ENCODE results near the gene RERE.

RERE gene

DNA sequence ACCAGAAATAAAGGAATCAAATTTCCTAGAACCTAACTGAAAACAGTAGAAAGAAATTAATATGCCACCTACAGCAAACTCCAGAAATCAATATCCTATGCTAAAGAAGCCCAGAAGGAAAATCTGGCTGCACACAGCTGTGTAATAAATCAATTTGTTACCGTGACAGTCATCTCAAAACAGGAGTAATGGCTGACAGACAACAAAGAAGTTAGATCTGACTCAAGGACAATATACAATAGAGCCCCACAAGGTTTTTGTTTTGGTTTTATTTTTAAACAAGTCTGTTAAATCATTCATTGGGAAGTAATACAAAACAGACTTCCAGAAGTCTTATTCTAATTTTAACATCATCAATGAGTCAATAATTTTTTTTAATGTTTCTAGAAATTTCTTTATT lies 168.4 kb downstream of the RERE start:
- Histone ChIP-seq H3K4me2 (ENCODE audit: insufficient read depth, low read length) (no peak overlapping the region), H2AFZ (ENCODE audit: low read depth, low read length) (no peak overlapping the region), H3K27me3 (ENCODE audit: insufficient read depth, low read length, poor library complexity) (no peaks in the 10 kb centered on the region), H4K20me1 (ENCODE audit: insufficient read depth, low read length) (peaks cover 13% of the 10 kb centered on the region; the same call in 1 of the 2 replicates), H3K4me1 (ENCODE audit: insufficient read depth, low read length) (peaks cover 10% of the 10 kb centered on the region), H3K79me2 (ENCODE audit: insufficient read depth, low read length) (no peaks in the 10 kb centered on the region), H3K9me3 (ENCODE audit: insufficient read depth, low read length, severe bottlenecking) (no peaks in the 10 kb centered on the region), H3K9ac (ENCODE audit: low read depth, low read length) (no peak overlapping the region), H3K27ac (ENCODE audit: low read length) (no peak overlapping the region), H3K36me3 (ENCODE audit: insufficient read depth, low read length) (peaks cover 6% of the 10 kb centered on the region; the same call in 1 of the 2 replicates), H3K4me3 (ENCODE audit: low read depth in 1 of 2, low read length in 2 of 2) (no peak overlapping the region)
- ATAC-seq (ENCODE audit: insufficient read depth, low read depth), result no peak
- TF ChIP-seq EZH2 (IDR thresholded peaks at IDR 0.05; ENCODE audit: borderline replicate concordance, low read depth, low read length, severe bottlenecking), result no peak
- TF ChIP-seq CTCF (IDR thresholded peaks at IDR 0.05; ENCODE audit: borderline replicate concordance, extremely low read depth, low read length, poor library complexity, severe bottlenecking), result no peak
- DNase-seq, result no peak

DNA sequence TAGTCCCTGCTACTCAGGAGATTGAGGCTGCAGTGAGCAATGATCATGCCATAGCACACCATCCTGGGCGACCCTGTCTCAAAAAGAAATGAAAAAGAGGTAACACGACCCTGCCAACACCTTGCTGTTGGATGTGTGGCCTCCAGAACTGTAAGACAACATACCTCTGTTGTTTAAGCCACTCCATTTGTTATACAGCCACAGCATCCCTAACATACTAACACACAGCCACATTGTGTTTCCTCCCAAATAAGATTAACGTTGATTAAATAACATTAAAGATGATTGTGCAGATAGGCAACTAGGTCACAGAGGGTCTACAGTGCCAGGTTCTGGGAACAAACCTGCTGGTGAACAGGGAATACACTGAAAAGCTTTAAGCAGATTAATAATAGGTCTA lies 170.4 kb downstream of the RERE start:
- Histone ChIP-seq H3K27ac (ENCODE audit: low read length) (no peak overlapping the region), H3K9ac (ENCODE audit: low read depth, low read length) (no peak overlapping the region), H3K9me3 (ENCODE audit: insufficient read depth, low read length, severe bottlenecking) (no peaks in the 10 kb centered on the region), H3K36me3 (ENCODE audit: insufficient read depth, low read length) (peaks cover 6% of the 10 kb centered on the region; the same call in 1 of the 2 replicates), H4K20me1 (ENCODE audit: insufficient read depth, low read length) (peaks cover 12% of the 10 kb centered on the region; the same call in 1 of the 2 replicates), H2AFZ (ENCODE audit: low read depth, low read length) (no peak overlapping the region), H3K4me2 (ENCODE audit: insufficient read depth, low read length) (no peak overlapping the region), H3K27me3 (ENCODE audit: insufficient read depth, low read length, poor library complexity) (no peaks in the 10 kb centered on the region), H3K4me1 (ENCODE audit: insufficient read depth, low read length) (peaks cover 8% of the 10 kb centered on the region), H3K79me2 (ENCODE audit: insufficient read depth, low read length) (no peaks in the 10 kb centered on the region), H3K4me3 (ENCODE audit: low read depth in 1 of 2, low read length in 2 of 2) (no peak overlapping the region)
- TF ChIP-seq EZH2 (IDR thresholded peaks at IDR 0.05; ENCODE audit: borderline replicate concordance, low read depth, low read length, severe bottlenecking), result no peak
- TF ChIP-seq CTCF (IDR thresholded peaks at IDR 0.05; ENCODE audit: borderline replicate concordance, extremely low read depth, low read length, poor library complexity, severe bottlenecking), result no peak
- no peak for ATAC-seq (ENCODE audit: insufficient read depth, low read depth)
- no peak for DNase-seq

GRCh38 chr1:8646189-8646588 lies 171.3 kb downstream of the RERE start:
- Histone ChIP-seq H3K27ac (ENCODE audit: low read length) (no peak overlapping the region), H3K79me2 (ENCODE audit: insufficient read depth, low read length) (no peaks in the 10 kb centered on the region), H3K4me3 (ENCODE audit: low read depth in 1 of 2, low read length in 2 of 2) (no peak overlapping the region), H3K27me3 (ENCODE audit: insufficient read depth, low read length, poor library complexity) (no peaks in the 10 kb centered on the region), H3K4me1 (ENCODE audit: insufficient read depth, low read length) (0 out of 2 replicates have a peak, but pooled peaks cover under 1% of the 10 kb centered on the region), H3K9ac (ENCODE audit: low read depth, low read length) (no peak overlapping the region), H2AFZ (ENCODE audit: low read depth, low read length) (no peak overlapping the region), H4K20me1 (ENCODE audit: insufficient read depth, low read length) (peaks cover 9% of the 10 kb centered on the region; the same call in 1 of the 2 replicates), H3K4me2 (ENCODE audit: insufficient read depth, low read length) (no peak overlapping the region), H3K9me3 (ENCODE audit: insufficient read depth, low read length, severe bottlenecking) (no peaks in the 10 kb centered on the region), H3K36me3 (ENCODE audit: insufficient read depth, low read length) (peaks cover 6% of the 10 kb centered on the region; the same call in 1 of the 2 replicates)
- TF ChIP-seq CTCF (IDR thresholded peaks at IDR 0.05; ENCODE audit: borderline replicate concordance, extremely low read depth, low read length, poor library complexity, severe bottlenecking) (no peak), EZH2 (IDR thresholded peaks at IDR 0.05; ENCODE audit: borderline replicate concordance, low read depth, low read length, severe bottlenecking) (no peak)
- no peak for DNase-seq
- no peak for ATAC-seq (ENCODE audit: insufficient read depth, low read depth)
